ENCODE data around the gene UBE2E2. TPM values are rescaled to one million over a fixed set of nuclear protein-coding genes. Genes with fewer than 3 reads are reported as not detected.

The UBE2E2 gene
- total and polyA plus RNA-seq, 2 donors (not counting 1 experiment from before 2014, with no cell fraction given) = 16.0 to 45.0 TPM

GRCh38 chr3:23256741-23257435 lies 53.8 kb downstream of the UBE2E2 start:
- WGBS (ENCODE audit: insufficient coverage) = no CpG with 5 or more reads among the region's 5 CpGs
- no peak overlapping the region for H3K27ac Mint-ChIP-seq
- Histone ChIP-seq H2AFZ (ENCODE audit: insufficient read depth, low read depth, low read length, poor library complexity, severe bottlenecking) (no peak overlapping the region), H3K4me2 (replicated peaks; ENCODE audit: low read depth, low read length, poor library complexity, severe bottlenecking) (no peak overlapping the region), H3K4me1 (ENCODE audit: control insufficient read depth in 2 of 2, insufficient read depth in 2 of 2, low read length in 2 of 2) (peaks cover 19 to 22% of the 10 kb centered on the region in 2 donors), H3K9me3 (ENCODE audit: control extremely low read depth in 1 of 3, control insufficient read depth in 2 of 3, insufficient read depth in 1 of 3, low read length in 2 of 3) (peaks cover 0 to 4% (median 1%) of the 10 kb centered on the region in 3 donors), H3K9ac (ENCODE audit: low read length) (no peak overlapping the region), H3K79me2 (ENCODE audit: control insufficient read depth, insufficient read depth, low read length) (peaks cover 93% of the 10 kb centered on the region), H4K20me1 (ENCODE audit: control insufficient read depth, insufficient read depth, low read length, poor library complexity, severe bottlenecking) (peaks cover 42% of the 10 kb centered on the region), H3K36me3 (replicated peaks in 1 of 2; ENCODE audit: control extremely low read depth in 1 of 2, control insufficient read depth in 1 of 2, extremely low read depth in 1 of 2, insufficient read depth in 2 of 2, low read length in 1 of 2) (no peaks in the 10 kb centered on the region), H3K4me3 (ENCODE audit: control extremely low read depth in 1 of 5, extremely low read depth in 1 of 5, insufficient read depth in 1 of 5, low read depth in 2 of 5, low read length in 4 of 5) (no peak overlapping the region), H3K27ac (ENCODE audit: low read length in 2 of 2) (no peak overlapping the region), H3K27me3 (replicated peaks in 1 of 4; ENCODE audit: control extremely low read depth in 1 of 4, control insufficient read depth in 3 of 4, insufficient read depth in 4 of 4, low read length in 3 of 4) (no peaks in the 10 kb centered on the region)
- H3K27me3 Mint-ChIP-seq = no peaks in the 10 kb centered on the region
- ChIA-PET POLR2A (interaction anchor here (0.7 kb wide), 1 partner anchor 49 kb away, joined by 11 read pairs; no protein-coding TSS in a partner anchor), CTCF (no interaction called here)
- H3K4me1 Mint-ChIP-seq = peaks cover 46% of the 10 kb centered on the region
- ATAC-seq (ENCODE audit: low read depth) = no peak
- no peak for DNase-seq
- TF ChIP-seq EZH2 (IDR thresholded peaks at IDR 0.05; ENCODE audit: borderline replicate concordance, insufficient read depth, low read depth, low read length, poor library complexity, severe bottlenecking) = no peak
- no peak for TF ChIP-seq CTCF (IDR thresholded peaks at IDR 0.05)
- no peak overlapping the region for H3K4me3 Mint-ChIP-seq
- intact Hi-C loops (cut with micrococcal nuclease) = loop anchor here (2.0 to 5.0 kb wide), 2 partner anchors 16 to 35 kb away; no protein-coding TSS in a partner anchor
- no peaks in the 10 kb centered on the region for H3K9me3 Mint-ChIP-seq (ENCODE audit: insufficient read depth)

- Histone ChIP-seq H3K4me2 (replicated peaks; ENCODE audit: low read depth, low read length, poor library complexity, severe bottlenecking) (no peak overlapping the region), H4K20me1 (ENCODE audit: control insufficient read depth, insufficient read depth, low read length, poor library complexity, severe bottlenecking) (peaks cover 51% of the 10 kb centered on the region), H3K9ac (ENCODE audit: low read length) (no peak overlapping the region), H3K27ac (ENCODE audit: low read length in 2 of 2) (no peak overlapping the region), H3K36me3 (replicated peaks in 1 of 2; ENCODE audit: control extremely low read depth in 1 of 2, control insufficient read depth in 1 of 2, extremely low read depth in 1 of 2, insufficient read depth in 2 of 2, low read length in 1 of 2) (no peaks in the 10 kb centered on the region), H3K9me3 (ENCODE audit: control extremely low read depth in 1 of 3, control insufficient read depth in 2 of 3, insufficient read depth in 1 of 3, low read length in 2 of 3) (peaks cover 0 to 4% (median 1%) of the 10 kb centered on the region in 3 donors), H3K27me3 (replicated peaks in 1 of 4; ENCODE audit: control extremely low read depth in 1 of 4, control insufficient read depth in 3 of 4, insufficient read depth in 4 of 4, low read length in 3 of 4) (no peaks in the 10 kb centered on the region), H2AFZ (ENCODE audit: insufficient read depth, low read depth, low read length, poor library complexity, severe bottlenecking) (no peak overlapping the region), H3K79me2 (ENCODE audit: control insufficient read depth, insufficient read depth, low read length) (peaks cover 95% of the 10 kb centered on the region), H3K4me3 (ENCODE audit: control extremely low read depth in 1 of 5, extremely low read depth in 1 of 5, insufficient read depth in 1 of 5, low read depth in 2 of 5, low read length in 4 of 5) (no peak overlapping the region), H3K4me1 (ENCODE audit: control insufficient read depth in 2 of 2, insufficient read depth in 2 of 2, low read length in 2 of 2) (peaks cover 19 to 21% of the 10 kb centered on the region in 2 donors)
- no peaks in the 10 kb centered on the region for H3K27me3 Mint-ChIP-seq
- WGBS (ENCODE audit: insufficient coverage) = 98% methylated on average over 4 of the region's 6 CpGs
- intact Hi-C loops (cut with micrococcal nuclease) = loop anchor here (5.0 kb wide), 1 partner anchor 36 kb away; no protein-coding TSS in a partner anchor
- ATAC-seq (ENCODE audit: low read depth) (no peak), DNase-seq (no peak)
- H3K4me3 Mint-ChIP-seq = no peak overlapping the region
- TF ChIP-seq CTCF (IDR thresholded peaks at IDR 0.05) (no peak), EZH2 (IDR thresholded peaks at IDR 0.05; ENCODE audit: borderline replicate concordance, insufficient read depth, low read depth, low read length, poor library complexity, severe bottlenecking) (no peak)
- H3K9me3 Mint-ChIP-seq (ENCODE audit: insufficient read depth) = no peaks in the 10 kb centered on the region
- H3K4me1 Mint-ChIP-seq = peaks cover 40% of the 10 kb centered on the region
- POLR2A ChIA-PET = no interaction called here
- no peak overlapping the region for H3K27ac Mint-ChIP-seq
- CTCF ChIA-PET = no interaction called here
These were observed 55.0 kb downstream of the UBE2E2 start for GRCh38 chr3:23258110-23258509.

Measured in B cell (primary cell).